ENCODE results near the gene GTF3C1. TPM values are rescaled to one million over a fixed set of nuclear protein-coding genes. Genes with fewer than 3 reads are reported as not detected.

The GTF3C1 gene
- total and polyA plus RNA-seq, 2 experiments from 2014 or later: 82.9 to 162 TPM

DNA sequence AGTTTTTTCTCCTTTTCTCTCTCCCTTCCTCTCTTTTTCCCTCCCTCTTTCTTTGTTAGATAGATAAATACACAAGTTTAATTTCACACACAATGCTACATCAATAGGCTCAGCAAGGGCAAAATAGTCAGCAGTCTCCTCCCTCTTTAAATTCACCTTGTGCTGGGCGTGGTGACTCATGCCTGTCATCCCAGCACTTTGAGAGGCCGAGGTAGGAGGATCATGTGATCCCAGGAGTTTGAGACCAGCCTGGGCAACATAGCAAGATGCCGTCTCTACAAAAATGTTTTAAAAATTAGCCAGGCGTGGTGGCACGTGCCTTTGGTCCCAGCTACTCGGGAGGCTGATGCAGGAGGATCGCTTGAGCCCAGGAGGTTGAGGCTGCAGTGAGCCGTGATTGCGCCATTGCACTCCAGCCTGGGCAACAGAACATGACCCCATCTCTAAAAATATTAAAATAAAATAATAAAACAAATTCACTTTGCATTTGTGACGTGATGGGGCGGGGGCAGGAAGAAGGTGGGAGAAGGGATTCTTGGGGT lies 120.3 kb downstream of the GTF3C1 start:
- TF ChIP-seq, protein P1, sequence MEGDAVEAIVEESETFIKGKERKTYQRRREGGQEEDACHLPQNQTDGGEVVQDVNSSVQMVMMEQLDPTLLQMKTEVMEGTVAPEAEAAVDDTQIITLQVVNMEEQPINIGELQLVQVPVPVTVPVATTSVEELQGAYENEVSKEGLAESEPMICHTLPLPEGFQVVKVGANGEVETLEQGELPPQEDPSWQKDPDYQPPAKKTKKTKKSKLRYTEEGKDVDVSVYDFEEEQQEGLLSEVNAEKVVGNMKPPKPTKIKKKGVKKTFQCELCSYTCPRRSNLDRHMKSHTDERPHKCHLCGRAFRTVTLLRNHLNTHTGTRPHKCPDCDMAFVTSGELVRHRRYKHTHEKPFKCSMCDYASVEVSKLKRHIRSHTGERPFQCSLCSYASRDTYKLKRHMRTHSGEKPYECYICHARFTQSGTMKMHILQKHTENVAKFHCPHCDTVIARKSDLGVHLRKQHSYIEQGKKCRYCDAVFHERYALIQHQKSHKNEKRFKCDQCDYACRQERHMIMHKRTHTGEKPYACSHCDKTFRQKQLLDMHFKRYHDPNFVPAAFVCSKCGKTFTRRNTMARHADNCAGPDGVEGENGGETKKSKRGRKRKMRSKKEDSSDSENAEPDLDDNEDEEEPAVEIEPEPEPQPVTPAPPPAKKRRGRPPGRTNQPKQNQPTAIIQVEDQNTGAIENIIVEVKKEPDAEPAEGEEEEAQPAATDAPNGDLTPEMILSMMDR (IDR thresholded peaks at IDR 0.05; ENCODE audit: low read depth, low read length): no peak
- Histone ChIP-seq H3K27me3 (no peaks in the 10 kb centered on the region), H3K4me3 (no peak overlapping the region), H3K27ac (no peak overlapping the region), H3K36me3 (no peaks in the 10 kb centered on the region), H3K9me3 (ENCODE audit: low read depth) (no peaks in the 10 kb centered on the region), H3K4me1 (ENCODE audit: low read depth) (no peaks in the 10 kb centered on the region)
- no peak for DNase-seq (ENCODE audit: low read depth in 1 of 2, low spot score in 1 of 2)

GRCh38 chr16:27428026-27428785 lies 121.5 kb downstream of the GTF3C1 start:
- DNase-seq (ENCODE audit: low read depth in 1 of 2, low spot score in 1 of 2): no peak
- TF ChIP-seq, protein P1 (IDR thresholded peaks at IDR 0.05; ENCODE audit: low read depth, low read length): peak; percentile 4
- H3K4me3 ChIP-seq: no peak overlapping the region
- no peak overlapping the region for H3K27ac ChIP-seq
- H3K36me3 ChIP-seq: no peaks in the 10 kb centered on the region
- no peaks in the 10 kb centered on the region for H3K9me3 ChIP-seq (ENCODE audit: low read depth)
- no peaks in the 10 kb centered on the region for H3K4me1 ChIP-seq (ENCODE audit: low read depth)
- H3K27me3 ChIP-seq: no peaks in the 10 kb centered on the region

- no peaks in the 10 kb centered on the region for H3K27me3 ChIP-seq
- no peak overlapping the region for H3K27ac ChIP-seq
- no peak overlapping the region for H3K4me3 ChIP-seq
- H3K36me3 ChIP-seq: no peaks in the 10 kb centered on the region
- DNase-seq (ENCODE audit: low read depth in 1 of 2, low spot score in 1 of 2): no peak
- TF ChIP-seq, protein P1 (IDR thresholded peaks at IDR 0.05; ENCODE audit: low read depth, low read length): no peak
- H3K9me3 ChIP-seq (ENCODE audit: low read depth): no peaks in the 10 kb centered on the region
- no peaks in the 10 kb centered on the region for H3K4me1 ChIP-seq (ENCODE audit: low read depth)
These were observed 122.2 kb downstream of the GTF3C1 start for GRCh38 chr16:27427538-27427937.

DNA sequence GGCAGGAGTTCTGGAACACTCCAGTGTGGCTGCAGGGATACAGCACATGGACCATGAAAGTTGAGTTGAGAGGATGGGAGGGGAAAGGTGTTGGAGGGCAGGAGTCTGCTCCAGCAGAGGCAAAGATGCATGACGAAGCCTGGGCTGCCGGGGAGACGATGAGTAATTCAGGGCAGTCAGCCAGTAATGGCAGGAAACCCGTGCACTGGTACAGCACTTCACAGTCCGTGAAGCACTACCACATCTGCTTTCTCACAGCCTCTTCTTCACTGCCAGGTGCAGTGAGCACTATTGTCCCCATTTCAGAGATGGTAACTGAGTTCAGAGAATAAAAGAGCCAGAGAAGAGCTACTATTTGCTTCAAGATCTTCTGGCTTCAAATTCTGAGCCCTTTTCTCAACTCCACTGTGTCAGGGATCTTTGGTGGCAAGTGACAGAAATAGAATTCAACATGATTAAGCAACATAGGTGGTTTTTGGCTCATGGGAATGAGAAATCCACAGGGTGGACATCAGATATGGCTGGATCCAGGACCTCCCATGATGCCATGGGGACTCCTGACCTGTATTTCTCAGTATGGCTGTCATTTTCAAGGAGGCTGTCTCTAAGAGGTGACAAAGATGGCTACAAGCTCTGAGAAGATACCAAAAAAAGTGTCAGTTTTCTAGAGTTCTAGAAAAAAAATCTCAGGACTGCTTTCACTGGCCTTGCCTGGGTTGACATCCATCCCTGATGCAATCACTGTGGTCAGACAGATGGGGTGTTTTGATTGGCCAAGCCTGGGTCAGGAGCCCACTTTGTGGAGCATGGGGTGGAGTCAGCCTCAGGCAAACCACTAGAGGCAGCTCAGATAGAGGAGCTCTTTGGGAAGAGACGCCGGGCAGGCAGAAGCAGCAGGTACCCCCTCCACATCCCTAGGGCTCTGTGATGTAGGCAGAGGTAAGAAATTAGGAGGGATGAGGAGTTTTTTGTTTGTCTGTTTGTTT lies 123.0 kb downstream of the GTF3C1 start:
- Histone ChIP-seq H3K36me3 (no peaks in the 10 kb centered on the region), H3K27ac (no peak overlapping the region), H3K27me3 (no peaks in the 10 kb centered on the region), H3K4me3 (no peak overlapping the region), H3K4me1 (ENCODE audit: low read depth) (no peaks in the 10 kb centered on the region), H3K9me3 (ENCODE audit: low read depth) (no peaks in the 10 kb centered on the region)
- DNase-seq (ENCODE audit: low read depth in 1 of 2, low spot score in 1 of 2): peak in 1 of 2 donors; percentile 86
- TF ChIP-seq, protein P1 (IDR thresholded peaks at IDR 0.05; ENCODE audit: low read depth, low read length): no peak

DNA sequence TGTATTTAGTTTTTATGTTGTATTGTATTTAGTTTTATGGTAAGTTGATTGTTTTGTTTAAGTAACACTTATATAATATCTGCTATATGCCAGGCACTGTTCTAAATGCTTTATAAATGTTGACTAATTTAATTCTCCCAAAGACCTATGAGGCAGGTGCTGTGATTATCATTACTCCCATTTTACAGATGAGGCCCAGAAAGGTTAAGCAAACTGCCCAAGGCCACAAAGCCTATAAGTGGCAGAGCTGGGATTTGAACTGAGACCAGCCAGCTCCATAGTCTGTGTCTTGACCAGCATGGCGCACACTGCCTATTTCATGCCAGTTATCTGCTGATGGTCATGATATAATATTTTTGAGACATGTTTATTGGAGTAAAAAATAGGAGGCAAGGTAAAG lies 123.8 kb downstream of the GTF3C1 start:
- no peak for DNase-seq (ENCODE audit: low read depth in 1 of 2, low spot score in 1 of 2)
- Histone ChIP-seq H3K4me3 (no peak overlapping the region), H3K27me3 (no peaks in the 10 kb centered on the region), H3K4me1 (ENCODE audit: low read depth) (no peaks in the 10 kb centered on the region), H3K27ac (no peak overlapping the region), H3K36me3 (no peaks in the 10 kb centered on the region), H3K9me3 (ENCODE audit: low read depth) (no peaks in the 10 kb centered on the region)
- TF ChIP-seq, protein P1 (IDR thresholded peaks at IDR 0.05; ENCODE audit: low read depth, low read length): no peak

Measured in cardiac muscle cell (in vitro differentiated cells and primary cell).